A673 (cell line): ENCODE results near the gene PREX1.

ENCODE experiments used
- CTCF ChIP-seq: fragments of 300-800, 200-600 bp; sonication (generic); conservative IDR thresholded peaks from 2 replicates; pipeline ENCODE4 v1.5.1; 2017; ENCODE audit warnings: low read depth, mild to moderate bottlenecking, antibody characterized with exemption, low read length, moderate library complexity, mixed read lengths
- EZH2 ChIP-seq: fragments of 200-600 bp; sonication (generic); IDR thresholded peaks from 2 replicates; pipeline ENCODE4 v1.6.1; 2017; ENCODE audit warnings: borderline replicate concordance, low read depth, mild to moderate bottlenecking, mixed read lengths, antibody characterized with exemption, low read length; ENCODE audit not compliant: poor library complexity, severe bottlenecking

GRCh38 chr20:48623906-48624265 lies 203.9 kb downstream of the PREX1 start:
- TF ChIP-seq CTCF (no peak), EZH2 (no peak)
